NOMO-1 treated with DMSO at 0.1 percent for 48 hours (cell line): ENCODE data around the gene DDX39B.
A peak's percentile ranks its signal among the peaks of the same experiment; 100 is the strongest.

ENCODE experiments used
- DNase-seq: peaks from one replicate; lab custom pipeline; 2025; ENCODE audit not compliant: unreplicated experiment; lab: John Stamatoyannopoulos, UW

Gene DDX39B

GRCh38 chr6:31548544-31548873 is 6.7 kb upstream of the DDX39B start:
- DNase-seq, result no peak

GRCh38 chr6:31547727-31548543 is 6.1 kb upstream of the DDX39B start:
- no peak for DNase-seq

- peak; percentile 98 for DNase-seq
Measured at GRCh38 chr6:31546958-31547726, 5.3 kb upstream of the DDX39B start, which contains the start of gene NFKBIL1. NFKBIL1 (plus strand) TSS chr6:31547608; CDS start chr6:31547695, 87 bp downstream.

GRCh38 chr6:31546339-31546957 is 4.6 kb upstream of the DDX39B start, which contains the start of gene ATP6V1G2:
ATP6V1G2 (minus strand) TSS chr6:31546608; CDS start chr6:31546559, 49 bp downstream.
- DNase-seq, result peak; percentile 87

- no peak for DNase-seq
Measured at GRCh38 chr6:31545291-31545690, 3.5 kb upstream of the DDX39B start.

DNA sequence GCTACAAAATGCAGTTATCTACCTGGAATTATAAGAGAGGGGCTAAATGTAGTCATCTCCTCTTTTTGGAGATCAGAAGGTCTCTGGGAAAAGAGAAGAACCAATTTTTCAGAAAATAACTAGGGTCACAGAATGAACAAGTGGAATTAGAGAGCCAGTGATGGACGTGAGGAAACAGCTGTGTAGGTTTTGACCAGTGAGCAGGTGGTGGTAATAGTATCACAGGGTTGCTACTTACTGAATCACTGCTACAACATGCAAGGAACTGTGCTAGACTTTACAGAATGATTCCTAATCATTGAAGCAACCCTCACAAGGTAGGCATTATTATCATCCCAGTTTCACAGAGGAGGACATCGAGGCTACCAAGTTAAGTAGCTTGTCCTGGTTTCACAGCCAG is 2.9 kb upstream of the DDX39B start:
- DNase-seq, result no peak

- DNase-seq, result no peak
Measured at GRCh38 chr6:31543639-31544038, 1.8 kb upstream of the DDX39B start.

DNA sequence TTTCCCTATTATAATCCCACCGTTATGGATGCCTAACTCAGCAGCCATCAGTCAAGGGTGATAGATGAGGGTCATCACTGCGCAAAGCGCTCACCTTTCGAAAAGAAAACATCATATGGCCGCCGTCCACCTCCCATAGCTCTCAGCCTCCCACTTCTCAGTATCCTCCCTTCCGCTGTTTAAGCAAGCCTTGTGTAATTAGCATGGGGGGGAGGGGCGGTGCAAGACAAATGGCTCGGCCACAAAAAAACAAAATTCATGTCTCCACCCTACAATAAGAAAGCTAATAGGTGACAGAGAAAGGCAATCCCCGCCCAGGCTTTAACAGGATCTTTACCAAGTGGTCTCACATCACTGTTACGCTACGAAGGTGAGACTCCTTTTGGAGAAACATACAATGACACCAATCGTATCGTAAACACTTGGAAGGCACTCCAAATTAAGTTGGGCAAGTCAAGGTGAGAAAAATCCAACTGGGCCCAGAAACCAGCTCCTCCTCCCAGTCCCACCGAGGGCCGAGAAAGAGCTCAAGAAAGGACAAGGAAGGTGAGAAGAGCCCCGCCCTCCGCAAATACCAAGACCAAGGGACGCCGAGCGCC is 645 bp downstream of the DDX39B start:
- DNase-seq, result peak; percentile 65

GRCh38 chr6:31540640-31541039 is 1.2 kb downstream of the DDX39B start:
- DNase-seq, result no peak

DNA sequence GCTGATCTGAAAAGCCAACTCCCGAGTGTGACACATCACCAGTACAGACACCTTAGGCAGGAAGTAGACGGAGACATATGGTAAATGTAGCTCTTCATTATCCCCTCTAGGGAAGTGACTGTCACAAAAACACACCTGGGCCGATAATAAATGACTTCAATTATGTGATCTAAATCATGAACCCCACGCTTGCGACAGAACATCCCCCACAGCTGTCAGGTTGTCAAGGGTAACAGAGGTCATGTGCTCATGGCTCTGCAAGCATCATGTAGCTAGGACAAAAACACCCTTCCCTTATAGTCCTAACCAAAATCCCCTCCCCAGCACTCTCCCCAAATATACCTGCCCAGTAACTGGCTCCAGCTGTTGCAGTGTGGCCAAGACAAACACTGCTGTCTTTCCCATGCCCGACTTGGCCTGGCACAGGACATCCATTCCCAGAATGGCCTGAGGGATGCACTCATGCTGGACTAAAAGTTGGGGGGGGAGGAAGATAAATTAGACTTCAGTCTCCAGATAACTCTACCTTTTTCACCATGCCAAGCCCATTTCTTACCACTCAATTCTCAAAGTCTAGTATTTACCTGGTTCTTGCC is 2.9 kb downstream of the DDX39B start:
- no peak for DNase-seq

- no peak for DNase-seq
Measured at GRCh38 chr6:31535538-31536324, 6.1 kb downstream of the DDX39B start.

DNA sequence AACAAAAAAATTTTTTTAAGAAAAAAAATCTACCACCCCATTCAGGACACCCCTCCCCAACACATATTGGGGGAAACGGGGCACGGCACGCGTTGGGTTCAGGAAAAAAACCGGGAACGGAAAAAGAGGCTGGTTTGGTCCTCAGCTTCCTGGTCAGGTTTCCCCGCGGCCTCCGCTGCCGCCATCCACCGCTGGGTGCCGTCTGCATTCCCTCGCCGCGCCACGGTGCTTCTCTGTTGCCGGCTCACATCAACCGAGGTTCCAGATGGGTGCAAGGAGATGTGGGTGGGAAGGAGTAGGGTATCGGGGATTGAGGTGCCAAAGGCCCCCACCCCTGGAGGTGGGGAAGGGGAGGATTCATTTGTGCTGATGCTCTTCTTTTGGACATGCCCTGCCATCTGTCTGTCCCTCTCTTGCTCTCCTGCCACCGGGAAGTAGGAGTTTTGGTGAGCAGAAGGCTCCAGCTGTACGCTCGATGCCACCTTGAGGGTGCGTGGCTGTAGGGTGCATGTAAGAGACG is 7.2 kb downstream of the DDX39B start:
- DNase-seq, result no peak

- DNase-seq, result no peak
Measured at GRCh38 chr6:31534011-31534410, 7.8 kb downstream of the DDX39B start.

DNA sequence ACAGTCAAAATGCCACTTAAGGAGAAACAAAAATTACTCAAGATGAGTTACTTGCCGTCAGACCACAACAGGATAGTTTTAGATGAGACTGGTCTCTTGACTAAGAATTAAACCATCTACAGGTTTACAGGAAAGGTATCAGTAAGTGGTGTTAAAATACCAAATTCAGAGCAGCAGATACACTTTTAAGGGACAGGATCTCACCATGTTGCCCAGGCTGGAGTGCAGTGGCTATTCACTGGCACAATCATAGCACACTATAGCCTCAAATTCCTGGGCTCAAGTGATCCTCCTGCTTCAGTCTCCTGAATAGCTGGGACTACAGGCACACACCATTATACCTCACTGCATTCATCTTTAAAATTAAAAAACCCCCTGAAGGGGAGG is 8.4 kb downstream of the DDX39B start:
- no peak for DNase-seq

- DNase-seq, result no peak
Measured at GRCh38 chr6:31532644-31533454, 9.0 kb downstream of the DDX39B start.

GRCh38 chr6:31531771-31532643 is 9.8 kb downstream of the DDX39B start:
- DNase-seq, result no peak

GRCh38 chr6:31531162-31531561 is 10.6 kb downstream of the DDX39B start:
- DNase-seq, result no peak

DNA sequence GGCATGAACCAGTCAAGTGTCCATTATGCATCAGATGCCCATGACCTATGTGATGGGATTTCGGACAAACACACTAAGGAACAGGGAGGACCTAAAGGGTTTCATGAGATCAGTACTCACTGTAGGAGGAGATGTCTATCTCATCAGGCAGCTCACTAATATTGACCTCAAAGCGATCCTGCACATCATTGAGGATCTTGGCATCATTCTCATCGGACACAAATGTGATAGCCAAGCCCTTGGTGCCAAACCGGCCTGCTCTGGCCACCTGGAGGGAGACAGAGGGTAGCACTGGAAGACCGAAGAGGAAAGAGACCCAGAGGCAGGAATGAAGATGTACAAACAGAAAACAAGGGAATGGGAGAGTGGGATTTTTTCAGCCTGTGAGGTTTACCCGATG is 11.1 kb downstream of the DDX39B start:
- no peak for DNase-seq
